Stimulated activated CD8-positive, alpha-beta memory T cell treated with anti-CD3 and anti-CD28 coated beads, Interleukin-15, amount 100 ng/mL, for 4 hours (primary cell): ENCODE measurements around the gene BUB1.
"Not testable (repeated sequence)": the region's sequence is repeated elsewhere in the genome, so short reads cannot be mapped to it uniquely, and the experiment has no call there.

ENCODE experiments used
- DNase-seq, 2 donors: peaks; one replicate each; pipeline ENCODE4 v3.0.0-alpha.2; 2020; ENCODE audit warnings: low read depth in 2 of 2

Gene BUB1

GRCh38 chr2:110655701-110656100 is 22.2 kb downstream of the BUB1 start:
- DNase-seq: no peak

GRCh38 chr2:110653861-110654260 is 24.0 kb downstream of the BUB1 start:
- DNase-seq: no peak

- DNase-seq: no peak
Observed at GRCh38 chr2:110650346-110650745, 27.5 kb downstream of the BUB1 start.

GRCh38 chr2:110647777-110648176 is 30.1 kb downstream of the BUB1 start:
- DNase-seq: no peak

- no peak for DNase-seq
Observed at GRCh38 chr2:110645616-110646015, 32.2 kb downstream of the BUB1 start.

GRCh38 chr2:110644357-110644756 is 33.5 kb downstream of the BUB1 start:
- no peak for DNase-seq

- DNase-seq: no peak
Observed at GRCh38 chr2:110642360-110642759, 35.5 kb downstream of the BUB1 start.

- no peak for DNase-seq
Observed at GRCh38 chr2:110639972-110640371, 37.9 kb downstream of the BUB1 start.

- no peak for DNase-seq
Observed at GRCh38 chr2:110638952-110639695, 38.7 kb downstream of the BUB1 start.

- DNase-seq: no peak
Observed at GRCh38 chr2:110638004-110638403, 39.9 kb downstream of the BUB1 start.

- no peak for DNase-seq
Observed at GRCh38 chr2:110637093-110637492, 40.8 kb downstream of the BUB1 start.

- DNase-seq: not testable (repeated sequence)
Observed at GRCh38 chr2:110635949-110636628, 41.8 kb downstream of the BUB1 start.

- not testable (repeated sequence) for DNase-seq
Observed at GRCh38 chr2:110627348-110627747, 50.5 kb downstream of the BUB1 start.

- not testable (repeated sequence) for DNase-seq
Observed at GRCh38 chr2:110619326-110619939, 58.4 kb downstream of the BUB1 start.

- DNase-seq: not testable (repeated sequence)
Observed at GRCh38 chr2:110613927-110614326, 63.9 kb downstream of the BUB1 start.

GRCh38 chr2:110610613-110611250 is 67.1 kb downstream of the BUB1 start:
- DNase-seq: not testable (repeated sequence)

GRCh38 chr2:110609843-110610612 is 67.8 kb downstream of the BUB1 start:
- not testable (repeated sequence) for DNase-seq

- DNase-seq: not testable (repeated sequence)
Observed at GRCh38 chr2:110608788-110609502, 68.9 kb downstream of the BUB1 start.

- not testable (repeated sequence) for DNase-seq
Observed at GRCh38 chr2:110605057-110605456, 72.8 kb downstream of the BUB1 start.

GRCh38 chr2:110603917-110604591 is 73.8 kb downstream of the BUB1 start:
- DNase-seq: not testable (repeated sequence)
